SK-N-SH (cell line): ENCODE measurements around the gene PDXDC1.
"Not testable (repeated sequence)": the region's sequence is repeated elsewhere in the genome, so short reads cannot be mapped to it uniquely, and the experiment has no call there.

ENCODE experiments used
- CTCF ChIP-seq: fragments of 200-600 bp; sonication (generic); IDR thresholded peaks from 2 replicates; pipeline ENCODE4 v1.6.1; 2017; ENCODE audit warnings: antibody characterized with exemption, mild to moderate bottlenecking, moderate library complexity
- EZH2phosphoT487 ChIP-seq: fragments of 200-600 bp; sonication (generic); IDR thresholded peaks from 2 replicates; pipeline ENCODE4 v1.6.1; 2017; ENCODE audit warnings: low read depth, mixed run types, mild to moderate bottlenecking, antibody characterized with exemption, moderate library complexity, borderline replicate concordance
- JUND ChIP-seq: IDR thresholded peaks from 2 replicates; pipeline ENCODE4 v1.4.0; 2012
- POLR2AphosphoS5 ChIP-seq: IDR thresholded peaks from 2 replicates; pipeline ENCODE4 v1.6.1; 2012; ENCODE audit warnings: low read depth, low read length
- RAD21 ChIP-seq: IDR thresholded peaks from 2 replicates; pipeline ENCODE4 v1.6.1; 2012; ENCODE audit warnings: mild to moderate bottlenecking, low read length
- TAF1 ChIP-seq: IDR thresholded peaks from 2 replicates; pipeline ENCODE4 v1.6.1; 2012; ENCODE audit warnings: low read depth, mild to moderate bottlenecking, low read length, moderate library complexity, borderline replicate concordance
- TF ChIP-seq, protein P1 (sequence below): IDR thresholded peaks from 2 replicates; pipeline ENCODE4; 2012
- TF ChIP-seq, protein P2 (sequence below): IDR thresholded peaks from 2 replicates; pipeline ENCODE4 v1.6.1; 2012; ENCODE audit warnings: mild to moderate bottlenecking, low read depth, low read length, moderate library complexity

GRCh38 chr16:14929176-14929575 is 45.6 kb upstream of the PDXDC1 start:
- TF ChIP-seq EZH2phosphoT487, TAF1, RAD21, CTCF, POLR2AphosphoS5, JUND: not testable (repeated sequence)
- TF ChIP-seq, protein P1, sequence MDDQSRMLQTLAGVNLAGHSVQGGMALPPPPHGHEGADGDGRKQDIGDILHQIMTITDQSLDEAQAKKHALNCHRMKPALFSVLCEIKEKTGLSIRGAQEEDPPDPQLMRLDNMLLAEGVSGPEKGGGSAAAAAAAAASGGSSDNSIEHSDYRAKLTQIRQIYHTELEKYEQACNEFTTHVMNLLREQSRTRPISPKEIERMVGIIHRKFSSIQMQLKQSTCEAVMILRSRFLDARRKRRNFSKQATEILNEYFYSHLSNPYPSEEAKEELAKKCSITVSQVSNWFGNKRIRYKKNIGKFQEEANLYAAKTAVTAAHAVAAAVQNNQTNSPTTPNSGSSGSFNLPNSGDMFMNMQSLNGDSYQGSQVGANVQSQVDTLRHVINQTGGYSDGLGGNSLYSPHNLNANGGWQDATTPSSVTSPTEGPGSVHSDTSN = not testable (repeated sequence)
- TF ChIP-seq, protein P2, sequence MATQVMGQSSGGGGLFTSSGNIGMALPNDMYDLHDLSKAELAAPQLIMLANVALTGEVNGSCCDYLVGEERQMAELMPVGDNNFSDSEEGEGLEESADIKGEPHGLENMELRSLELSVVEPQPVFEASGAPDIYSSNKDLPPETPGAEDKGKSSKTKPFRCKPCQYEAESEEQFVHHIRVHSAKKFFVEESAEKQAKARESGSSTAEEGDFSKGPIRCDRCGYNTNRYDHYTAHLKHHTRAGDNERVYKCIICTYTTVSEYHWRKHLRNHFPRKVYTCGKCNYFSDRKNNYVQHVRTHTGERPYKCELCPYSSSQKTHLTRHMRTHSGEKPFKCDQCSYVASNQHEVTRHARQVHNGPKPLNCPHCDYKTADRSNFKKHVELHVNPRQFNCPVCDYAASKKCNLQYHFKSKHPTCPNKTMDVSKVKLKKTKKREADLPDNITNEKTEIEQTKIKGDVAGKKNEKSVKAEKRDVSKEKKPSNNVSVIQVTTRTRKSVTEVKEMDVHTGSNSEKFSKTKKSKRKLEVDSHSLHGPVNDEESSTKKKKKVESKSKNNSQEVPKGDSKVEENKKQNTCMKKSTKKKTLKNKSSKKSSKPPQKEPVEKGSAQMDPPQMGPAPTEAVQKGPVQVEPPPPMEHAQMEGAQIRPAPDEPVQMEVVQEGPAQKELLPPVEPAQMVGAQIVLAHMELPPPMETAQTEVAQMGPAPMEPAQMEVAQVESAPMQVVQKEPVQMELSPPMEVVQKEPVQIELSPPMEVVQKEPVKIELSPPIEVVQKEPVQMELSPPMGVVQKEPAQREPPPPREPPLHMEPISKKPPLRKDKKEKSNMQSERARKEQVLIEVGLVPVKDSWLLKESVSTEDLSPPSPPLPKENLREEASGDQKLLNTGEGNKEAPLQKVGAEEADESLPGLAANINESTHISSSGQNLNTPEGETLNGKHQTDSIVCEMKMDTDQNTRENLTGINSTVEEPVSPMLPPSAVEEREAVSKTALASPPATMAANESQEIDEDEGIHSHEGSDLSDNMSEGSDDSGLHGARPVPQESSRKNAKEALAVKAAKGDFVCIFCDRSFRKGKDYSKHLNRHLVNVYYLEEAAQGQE = not testable (repeated sequence)
